ENCODE measurements around the gene VSTM4.

VSTM4 gene

DNA sequence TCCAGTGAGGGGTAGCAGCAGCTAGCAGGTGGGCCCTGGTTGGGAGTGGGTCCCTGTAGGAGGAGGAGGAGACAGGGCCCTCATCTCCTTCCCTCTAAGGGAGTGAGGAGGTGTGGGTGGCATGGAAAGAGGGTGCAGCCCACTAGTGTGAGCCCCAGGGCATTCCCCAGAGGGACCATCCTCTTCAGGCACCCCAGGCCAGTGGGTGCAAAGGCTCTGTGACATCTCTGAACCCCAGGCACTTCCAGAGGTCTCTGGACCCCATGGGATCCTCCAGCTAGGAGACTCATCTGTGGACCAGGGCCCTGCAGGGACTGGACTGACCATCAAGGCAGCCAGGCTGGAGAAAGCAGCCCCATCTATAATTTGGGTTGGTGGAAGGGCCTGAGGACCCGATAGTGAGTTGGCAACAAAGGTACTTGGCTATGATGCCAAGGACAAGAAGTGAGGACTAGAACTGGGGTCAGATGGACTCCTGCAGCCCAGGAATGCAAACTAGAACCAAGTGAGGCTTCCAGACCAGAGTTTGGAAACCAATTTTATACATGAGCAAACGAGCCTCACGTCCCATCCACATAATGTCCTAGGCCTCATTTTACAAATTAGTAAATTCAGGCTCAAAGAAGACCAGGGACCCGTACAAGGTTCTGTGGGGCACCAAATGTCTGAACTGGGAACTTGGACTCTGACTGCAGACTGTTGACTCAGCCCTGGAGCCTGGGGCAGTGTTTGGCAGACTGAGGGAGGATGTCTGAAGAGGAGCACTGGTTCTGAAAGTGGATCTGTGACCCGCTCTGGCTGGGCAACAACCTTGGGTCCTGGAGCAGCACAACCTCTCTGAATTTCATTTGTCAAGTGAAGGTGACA lies 1.4 kb upstream of the VSTM4 start:
- no peak for DNase-seq

DNA sequence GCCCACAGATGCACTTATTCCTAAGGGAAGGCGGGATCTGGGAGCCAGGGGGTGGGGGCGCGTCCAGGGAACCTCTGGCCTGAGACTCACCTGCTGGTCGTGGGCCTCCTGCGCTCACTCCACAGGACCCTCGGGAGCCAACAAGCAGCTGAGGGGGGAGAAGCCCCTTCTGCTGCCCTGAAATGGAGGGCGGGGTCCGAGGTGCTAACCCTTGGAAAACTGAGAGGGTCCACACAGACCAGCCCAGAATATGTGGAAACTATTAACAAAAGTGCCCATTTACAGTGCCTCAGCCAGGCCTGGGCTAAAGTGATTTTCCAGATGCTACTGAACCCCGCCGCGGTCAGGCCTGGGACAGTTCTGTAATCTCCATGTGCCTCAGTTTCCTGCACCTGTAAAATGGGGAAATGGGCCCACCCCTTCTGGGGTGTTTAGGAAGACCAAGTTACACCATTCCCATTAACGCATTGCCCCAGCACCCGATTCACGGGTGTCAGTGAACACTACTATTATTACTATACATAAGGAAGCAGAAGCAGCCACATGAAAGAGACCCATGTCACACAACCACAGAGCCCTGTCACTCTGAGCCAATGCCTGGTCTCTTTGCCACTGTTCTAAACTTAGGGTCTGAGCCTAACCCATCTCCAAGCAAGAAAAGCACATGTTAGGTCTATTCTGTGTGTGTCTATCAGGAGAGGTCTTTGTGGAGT lies 630 bp upstream of the VSTM4 start:
- no peak for DNase-seq

- no peak for DNase-seq
Observed at GRCh38 chr10:49114718-49115014, 656 bp downstream of the VSTM4 start.

GRCh38 chr10:49113741-49114141 lies 1.6 kb downstream of the VSTM4 start:
- no peak for DNase-seq

DNA sequence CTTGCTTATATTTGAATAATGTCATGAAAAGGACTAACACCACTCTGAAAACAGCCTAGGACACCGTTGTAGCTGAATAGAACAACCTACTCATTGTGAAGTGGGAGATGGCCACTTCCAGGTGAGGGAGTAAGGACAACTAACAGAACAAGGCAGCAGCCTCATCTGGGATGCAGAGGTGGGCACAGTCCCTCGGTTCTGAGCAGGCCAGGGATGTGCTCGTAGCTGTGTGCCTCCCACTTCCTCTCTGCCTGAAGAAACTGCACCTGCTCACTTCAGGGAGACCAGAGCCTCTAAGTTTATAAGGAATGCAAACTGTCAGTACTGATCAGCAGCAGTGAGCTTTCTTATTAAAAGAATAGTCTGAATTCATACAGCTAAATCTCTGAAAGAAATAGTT lies 2.5 kb downstream of the VSTM4 start:
- no peak for DNase-seq

- DNase-seq: no peak
Observed at GRCh38 chr10:49112098-49112497, 3.2 kb downstream of the VSTM4 start.

DNA sequence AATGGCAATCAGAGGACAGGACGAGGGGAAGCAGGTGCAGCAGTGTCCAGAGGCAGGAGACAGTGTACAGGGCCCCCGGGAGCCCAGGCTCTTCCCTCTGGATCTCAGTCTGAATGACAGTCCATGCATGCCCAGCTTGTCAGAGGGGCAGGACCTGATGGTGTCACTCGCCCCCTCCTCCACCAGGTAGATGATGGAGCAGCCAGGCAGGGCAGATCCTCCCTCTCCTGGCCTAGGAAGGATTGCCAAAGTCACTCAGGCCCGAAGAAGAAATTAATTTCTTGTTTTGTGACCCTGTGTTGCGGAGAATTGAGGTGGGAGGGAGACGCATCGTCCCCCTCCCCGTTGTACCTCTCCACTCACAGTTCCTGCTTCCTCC lies 4.0 kb downstream of the VSTM4 start:
- DNase-seq: no peak

- DNase-seq: no peak
Observed at GRCh38 chr10:49110684-49111319, 4.5 kb downstream of the VSTM4 start.

GRCh38 chr10:49109669-49110340 lies 5.5 kb downstream of the VSTM4 start:
- no peak for DNase-seq

DNA sequence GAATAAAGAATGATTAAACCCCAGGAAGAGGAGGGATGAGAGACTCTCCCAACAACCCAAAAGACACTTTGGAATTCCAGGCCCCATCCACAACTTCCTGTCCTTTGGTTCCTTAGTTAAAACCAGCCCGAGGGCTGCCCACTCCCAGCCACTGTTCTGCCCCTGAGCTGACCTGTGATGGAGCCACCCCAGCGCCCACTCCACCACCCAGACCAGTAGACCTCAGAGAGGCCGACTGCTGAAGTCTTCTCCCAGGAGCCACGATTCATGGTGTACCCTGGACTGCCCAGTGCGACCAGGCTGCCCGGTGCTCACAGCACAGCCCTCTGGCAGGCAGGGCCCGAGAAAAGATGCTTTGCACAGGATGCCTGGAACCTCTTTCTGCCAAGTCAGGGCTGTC lies 6.7 kb downstream of the VSTM4 start:
- DNase-seq: no peak

- no peak for DNase-seq
Observed at GRCh38 chr10:49107887-49108267, 7.4 kb downstream of the VSTM4 start.

GRCh38 chr10:49107111-49107886 lies 8.0 kb downstream of the VSTM4 start:
- no peak for DNase-seq

DNA sequence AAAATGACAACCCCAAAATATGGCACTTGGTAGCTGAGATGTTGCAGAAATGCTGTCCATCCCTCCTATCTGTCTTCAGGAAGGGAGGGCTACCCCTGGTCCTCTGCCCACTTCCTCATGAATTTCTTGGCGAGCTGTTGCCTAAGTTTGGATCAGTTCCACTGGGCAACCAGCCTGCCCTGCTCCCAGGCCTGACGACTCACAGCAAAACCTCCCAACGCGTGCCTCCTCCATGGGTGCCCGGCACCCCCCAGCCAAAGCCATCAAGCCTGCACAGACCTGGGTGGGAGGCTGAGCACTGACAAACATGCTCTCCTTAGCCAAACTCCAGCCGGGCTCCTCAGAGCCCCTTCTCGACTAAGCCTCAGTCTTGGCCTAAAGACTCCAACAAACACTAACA lies 8.9 kb downstream of the VSTM4 start:
- no peak for DNase-seq

DNA sequence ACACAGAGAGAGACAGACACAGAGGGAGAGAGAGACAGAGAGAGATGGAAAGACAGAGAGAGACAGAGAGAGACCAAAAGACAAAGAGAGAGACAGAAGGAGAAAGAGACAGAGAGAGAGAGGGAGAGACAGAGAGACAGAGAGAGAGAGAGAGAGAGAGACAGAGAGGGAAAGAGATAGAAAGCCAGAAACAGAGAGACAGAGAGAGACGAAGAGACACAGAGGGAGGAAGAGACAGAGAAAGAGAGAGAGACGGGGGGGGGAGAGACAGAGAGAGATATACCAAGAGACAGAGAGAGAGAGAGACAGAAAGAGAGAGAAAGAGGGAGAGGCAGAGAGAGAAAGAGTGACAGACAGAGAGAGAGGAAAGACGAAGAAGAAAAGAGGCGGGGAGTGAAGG lies 10.2 kb downstream of the VSTM4 start:
- no peak for DNase-seq

- DNase-seq: no peak
Observed at GRCh38 chr10:49104323-49104722, 11.0 kb downstream of the VSTM4 start.

DNA sequence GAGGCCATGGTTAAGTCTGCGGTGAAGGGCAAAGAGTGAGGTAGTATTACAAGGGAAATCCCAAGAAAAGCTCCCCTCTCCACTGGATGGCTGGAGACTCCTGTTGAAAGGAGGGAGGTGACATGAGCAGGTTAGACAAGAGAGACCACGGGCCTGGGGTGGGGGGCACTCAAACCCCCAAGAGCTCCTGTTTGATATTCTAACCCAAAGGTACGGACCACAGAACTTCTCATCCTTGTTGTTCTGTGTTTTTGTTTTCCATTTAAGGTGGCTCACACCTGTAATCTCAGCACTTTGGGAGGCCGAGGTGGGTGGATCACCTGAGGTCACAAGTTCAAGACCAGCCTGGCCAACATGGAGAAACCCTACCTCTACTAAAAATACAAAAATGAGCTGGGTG lies 11.6 kb downstream of the VSTM4 start:
- no peak for DNase-seq

- no peak for DNase-seq
Observed at GRCh38 chr10:49099046-49099445, 16.3 kb downstream of the VSTM4 start.

DNA sequence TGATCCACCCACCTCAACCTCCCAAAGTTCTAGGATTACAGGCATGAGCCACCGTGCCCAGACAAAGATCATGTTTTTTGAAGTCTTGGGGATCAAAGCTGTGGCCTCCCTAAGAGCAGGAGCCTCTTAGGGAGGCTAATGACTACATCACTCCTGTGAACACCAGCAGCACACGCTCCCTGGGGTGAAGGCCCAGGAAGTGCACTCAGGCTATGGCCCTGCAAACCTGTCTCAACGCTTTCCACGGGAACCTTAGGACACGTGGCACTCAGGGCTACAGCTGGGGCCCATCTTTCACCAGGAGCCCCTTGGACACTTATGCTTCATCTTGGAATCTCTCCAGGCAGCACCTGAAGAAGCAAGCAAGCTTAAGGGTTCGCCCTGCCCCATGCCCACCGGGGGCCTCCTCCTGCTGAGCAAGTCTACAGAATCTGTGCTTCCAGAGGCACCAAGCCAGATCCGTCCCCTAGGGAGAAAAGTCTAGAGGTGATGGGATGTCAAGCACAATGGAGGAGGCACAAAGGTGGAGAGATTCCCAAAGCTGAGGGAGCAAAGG lies 18.4 kb downstream of the VSTM4 start:
- DNase-seq: no peak

- DNase-seq: no peak
Observed at GRCh38 chr10:49094646-49095045, 20.7 kb downstream of the VSTM4 start.

- DNase-seq: no peak
Observed at GRCh38 chr10:49093922-49094321, 21.4 kb downstream of the VSTM4 start.

GRCh38 chr10:49092477-49092876 lies 22.8 kb downstream of the VSTM4 start:
- no peak for DNase-seq

DNA sequence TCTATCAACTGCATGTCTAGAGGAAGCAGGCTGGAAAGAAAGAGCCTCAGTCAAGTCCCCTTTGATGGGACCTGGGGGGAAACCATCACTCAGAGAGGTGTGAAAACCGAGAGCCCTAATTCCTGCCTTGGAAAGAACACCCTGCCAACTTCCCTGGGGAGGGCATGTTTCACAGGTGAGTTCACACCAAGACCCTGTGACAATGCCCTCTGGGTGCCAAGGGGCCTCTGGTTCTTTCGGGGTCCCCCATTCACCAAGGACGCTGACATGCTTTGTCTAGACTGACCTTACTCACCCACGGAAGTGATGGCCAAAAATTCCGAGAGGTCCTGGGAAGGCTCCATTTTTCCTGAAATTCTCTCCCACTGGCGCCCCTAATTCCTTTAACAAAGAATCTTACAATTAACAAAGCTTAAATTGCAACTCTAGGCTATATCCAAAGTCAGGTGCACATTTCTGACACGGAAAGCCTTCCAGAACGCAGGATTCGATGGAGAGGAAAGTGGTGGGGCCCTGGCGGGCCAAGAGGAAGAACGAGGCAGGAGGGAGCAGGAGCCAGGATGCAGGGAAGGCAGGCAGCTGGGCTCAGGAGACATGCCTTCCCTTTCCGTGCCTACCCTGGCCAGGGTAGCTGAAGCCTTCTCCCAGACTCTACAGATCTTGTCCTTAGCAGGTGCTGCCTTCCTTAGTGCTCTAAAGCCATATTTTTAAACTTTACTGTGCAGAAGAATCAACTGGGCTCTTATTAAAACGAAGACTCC lies 23.7 kb downstream of the VSTM4 start:
- no peak for DNase-seq

All from hematopoietic multipotent progenitor cell treated with erythropoietin and hydrocortisone succinate and interleukin-3 and kit ligand, for 8 days (in vitro differentiated cells).